ENCODE measurements around the gene PHF12.
A peak's percentile ranks its signal among the peaks of the same experiment; 100 is the strongest.
"Not testable (repeated sequence)": the region's sequence is repeated elsewhere in the genome, so short reads cannot be mapped to it uniquely, and the experiment has no call there.

The PHF12 gene

DNA sequence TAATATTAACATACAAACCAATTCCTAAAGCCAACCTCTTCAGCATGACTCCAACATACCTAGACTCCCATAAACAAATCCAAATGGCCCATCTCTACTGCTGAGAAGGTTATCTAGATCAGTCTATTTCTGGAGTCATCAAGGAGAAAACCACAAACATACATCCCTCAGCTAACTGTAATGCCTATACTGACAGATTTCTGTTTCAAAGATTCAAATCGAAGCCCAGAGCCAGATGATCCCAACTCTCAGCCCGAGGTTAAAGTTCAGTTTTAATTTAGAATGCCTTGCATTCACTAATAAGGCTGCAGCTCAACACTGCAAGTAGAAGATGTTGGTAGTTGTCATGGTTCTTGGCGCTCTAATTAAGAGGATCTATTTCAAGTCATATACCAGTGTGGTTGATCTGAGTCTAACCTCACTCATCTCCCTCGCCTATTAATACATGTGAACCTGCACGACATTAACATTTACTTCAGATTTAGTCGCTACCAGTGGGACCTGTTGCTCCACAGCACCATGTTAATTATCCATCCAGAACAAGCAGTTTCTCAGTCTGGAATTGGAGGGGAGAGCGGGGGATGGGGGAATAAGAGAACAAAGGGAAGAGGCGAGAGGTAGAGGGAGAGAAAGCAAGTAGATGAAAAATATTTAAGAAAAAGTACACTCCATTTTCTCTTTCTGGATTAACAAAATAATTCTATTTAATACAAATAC lies 15.4 kb downstream of the PHF12 start:
- no peak for DNase-seq (ENCODE audit: low read depth, low spot score)

DNA sequence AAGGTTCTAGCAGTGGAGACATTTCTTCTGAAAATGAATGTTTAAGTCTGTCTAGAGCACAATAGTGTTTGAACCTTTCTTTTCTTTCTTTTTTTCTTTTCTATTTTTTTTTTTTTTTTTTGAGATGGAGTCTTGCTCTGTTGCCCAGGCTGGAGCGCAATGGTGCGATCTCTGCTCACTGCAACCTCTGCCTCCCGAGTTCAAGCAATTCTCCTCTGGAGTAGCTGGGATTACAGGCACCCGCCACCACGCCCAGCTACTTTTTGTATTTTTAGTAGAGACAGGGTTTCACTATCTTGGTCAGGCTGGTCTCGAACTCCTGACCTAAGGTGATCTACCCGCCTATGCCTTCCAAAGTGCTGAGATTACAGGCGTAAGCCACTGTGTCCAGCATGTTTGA lies 16.8 kb downstream of the PHF12 start:
- DNase-seq (ENCODE audit: low read depth, low spot score), result not testable (repeated sequence)

DNA sequence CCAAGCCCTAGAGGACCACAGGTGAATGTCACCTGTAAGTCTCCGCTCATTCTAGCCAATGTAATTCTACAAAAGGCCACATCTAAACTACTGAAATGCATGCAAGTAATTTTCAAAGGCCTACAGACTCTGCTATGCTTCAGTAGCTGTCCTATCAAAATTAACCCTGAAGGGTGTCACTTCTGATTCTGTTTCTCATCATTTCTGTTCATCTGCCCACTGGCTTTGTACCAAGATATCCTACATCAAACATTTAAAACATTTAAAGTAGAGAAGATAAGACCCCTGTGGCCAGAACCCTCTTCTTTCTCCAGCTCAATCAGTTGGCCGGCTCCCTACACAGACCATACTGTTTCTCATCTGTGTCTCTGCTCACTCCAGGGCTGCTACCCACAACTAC lies 21.5 kb downstream of the PHF12 start:
- DNase-seq (ENCODE audit: low read depth, low spot score), result no peak

DNA sequence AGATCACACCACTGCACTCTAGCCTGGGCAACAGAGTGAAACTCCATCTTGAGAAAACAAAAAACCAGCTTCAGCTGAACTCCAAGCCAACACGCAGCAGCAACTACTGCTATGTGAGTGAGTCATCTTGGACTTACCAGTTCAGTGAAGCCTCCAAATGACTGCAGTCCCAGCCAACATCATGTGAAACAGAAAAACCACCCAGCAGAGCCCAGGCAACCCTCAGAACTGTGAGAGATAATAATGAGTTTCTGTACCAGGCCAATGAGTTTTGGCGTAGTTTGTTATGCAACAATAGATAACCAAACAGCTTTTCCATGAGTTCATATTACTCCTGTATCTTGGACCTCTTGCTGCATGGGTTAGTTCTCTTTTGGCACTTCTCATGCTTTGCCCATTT lies 23.3 kb downstream of the PHF12 start:
- no peak for DNase-seq (ENCODE audit: low read depth, low spot score)

DNA sequence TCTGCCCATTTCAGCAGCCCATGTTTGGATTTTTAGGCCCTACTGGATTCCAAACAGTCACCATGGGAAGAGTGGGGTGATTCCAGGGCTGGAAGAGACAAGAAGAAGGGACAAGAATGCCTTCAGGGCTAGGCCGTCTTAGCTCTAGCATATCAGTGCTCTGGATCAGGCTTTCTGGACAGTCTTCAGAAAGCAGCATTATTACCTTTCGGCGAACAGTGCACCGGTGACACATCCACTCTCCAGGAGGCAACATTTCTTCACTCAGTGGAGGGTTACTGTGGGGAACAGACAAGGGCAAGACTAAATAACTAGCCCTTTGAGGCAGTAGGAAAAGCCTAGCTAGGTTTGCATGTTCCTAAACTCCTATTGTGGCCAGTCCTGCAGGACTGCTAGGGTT lies 24.5 kb downstream of the PHF12 start:
- DNase-seq (ENCODE audit: low read depth, low spot score), result no peak

DNA sequence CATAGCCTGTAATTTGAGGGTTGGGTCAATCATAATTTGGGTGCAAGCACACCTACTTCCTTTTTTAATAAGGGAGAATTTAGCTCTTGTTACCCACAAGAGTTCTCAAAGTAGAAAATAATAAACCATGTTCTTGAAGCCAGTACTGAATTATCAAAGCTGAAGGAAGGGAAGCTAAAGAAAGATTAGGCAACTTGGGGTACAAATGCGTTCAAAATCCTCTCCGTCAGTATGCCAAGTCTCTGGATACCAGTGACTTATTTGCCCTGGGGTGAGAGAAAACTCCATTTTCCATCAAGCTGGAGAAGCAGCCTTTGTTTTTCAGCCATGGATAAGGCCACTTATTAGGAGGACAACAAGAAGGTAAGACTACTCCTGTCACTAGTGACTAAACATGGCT lies 25.0 kb downstream of the PHF12 start:
- DNase-seq (ENCODE audit: low read depth, low spot score), result no peak

DNA sequence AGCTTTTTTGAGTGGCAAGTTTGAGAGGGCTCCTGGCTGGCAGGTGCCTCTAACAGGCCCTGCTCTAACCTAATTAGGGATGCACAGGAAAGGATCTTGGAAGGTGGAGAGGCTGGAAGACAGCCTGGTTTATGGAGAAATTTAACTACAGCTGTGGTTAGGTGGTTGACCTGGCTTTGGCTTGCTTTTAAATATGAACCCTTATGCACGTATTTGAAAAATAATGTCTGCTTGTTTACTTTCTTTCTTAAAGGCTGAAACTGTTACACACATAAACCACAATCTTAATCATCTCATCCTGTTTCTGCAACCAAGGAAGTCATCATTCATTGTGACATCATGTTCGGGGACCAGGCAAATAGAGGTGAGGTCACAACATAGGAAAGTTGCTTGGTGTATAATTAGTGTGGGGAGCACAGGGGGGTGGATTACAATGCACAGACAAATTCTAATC lies 25.4 kb downstream of the PHF12 start:
- DNase-seq (ENCODE audit: low read depth, low spot score), result no peak

DNA sequence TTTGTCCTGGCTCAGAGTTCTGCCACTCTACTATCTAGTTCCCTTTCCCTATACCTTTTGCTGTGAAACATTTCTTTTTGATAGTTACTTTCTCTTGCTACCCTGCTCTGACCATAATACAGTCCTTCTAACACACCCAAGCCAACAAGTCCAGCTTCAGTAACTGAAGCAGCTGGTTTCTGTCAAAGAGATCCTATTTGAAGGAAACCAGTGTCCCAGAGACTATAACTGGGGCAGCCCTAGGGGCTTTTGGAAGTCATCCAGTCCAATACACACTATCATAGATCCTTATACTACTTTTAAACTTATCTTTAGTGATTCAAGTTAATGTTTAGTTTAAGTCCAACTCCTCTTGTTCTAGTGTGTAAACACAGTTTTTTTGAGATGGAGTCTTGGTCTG lies 31.1 kb downstream of the PHF12 start:
- DNase-seq (ENCODE audit: low read depth, low spot score), result no peak

DNA sequence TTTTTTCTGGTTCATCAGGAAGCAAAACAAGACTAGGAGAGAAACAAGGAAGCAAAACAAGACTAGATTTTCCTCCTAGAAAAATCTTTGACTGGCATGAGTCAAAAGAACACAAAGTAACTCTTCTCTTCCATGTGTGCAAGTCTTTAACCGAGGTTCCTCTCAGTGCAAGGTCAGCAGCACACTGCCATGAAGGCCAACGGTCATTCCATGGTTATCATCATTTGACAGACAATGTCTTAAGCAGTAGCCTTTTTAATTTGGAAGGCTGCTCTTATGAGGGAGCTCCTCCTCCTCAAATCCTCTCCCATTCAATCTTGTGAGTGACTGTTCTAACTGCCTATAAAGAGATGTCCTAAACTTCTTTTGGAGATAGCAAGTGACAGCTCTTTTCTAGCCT lies 33.0 kb downstream of the PHF12 start:
- no peak for DNase-seq (ENCODE audit: low read depth, low spot score)

DNA sequence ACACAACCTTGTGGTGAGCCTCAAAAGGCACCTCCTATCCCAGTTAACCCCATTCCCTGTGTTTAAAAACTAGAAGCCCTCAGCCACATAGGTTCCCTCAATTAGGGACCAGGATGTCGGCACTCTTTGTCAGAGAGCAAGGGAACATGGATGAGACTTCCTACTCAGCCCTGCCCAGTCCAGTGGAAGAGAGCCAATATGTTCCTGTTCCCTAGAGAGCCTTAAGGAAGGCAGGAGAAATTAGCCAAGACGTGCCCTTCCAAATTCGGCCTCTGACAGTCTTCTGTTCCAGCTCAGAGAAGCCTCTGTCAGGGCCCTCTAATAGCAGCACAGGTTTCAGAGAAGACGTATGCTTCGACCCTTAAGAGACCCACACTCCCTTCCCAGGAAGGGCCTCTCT lies 33.9 kb downstream of the PHF12 start:
- DNase-seq (ENCODE audit: low read depth, low spot score), result no peak

DNA sequence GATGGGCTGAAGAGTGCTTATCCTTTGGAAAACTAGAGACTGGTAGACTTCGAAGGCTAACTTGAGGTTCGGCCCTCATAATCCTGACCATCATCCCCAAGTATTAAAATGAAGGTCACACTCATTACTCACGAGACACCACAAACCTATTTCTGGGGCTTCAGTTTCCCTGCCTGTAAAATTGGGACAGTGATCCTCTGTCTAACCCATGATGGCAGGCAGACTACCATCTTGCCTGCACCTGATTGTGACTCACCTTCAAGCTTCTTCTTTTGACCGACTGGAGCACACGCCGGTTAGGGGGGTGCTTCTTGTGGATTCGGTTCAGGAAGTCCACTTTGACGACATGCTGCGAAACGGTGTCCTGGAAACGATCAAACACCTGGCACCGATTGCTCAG lies 34.3 kb downstream of the PHF12 start:
- no peak for DNase-seq (ENCODE audit: low read depth, low spot score)

DNA sequence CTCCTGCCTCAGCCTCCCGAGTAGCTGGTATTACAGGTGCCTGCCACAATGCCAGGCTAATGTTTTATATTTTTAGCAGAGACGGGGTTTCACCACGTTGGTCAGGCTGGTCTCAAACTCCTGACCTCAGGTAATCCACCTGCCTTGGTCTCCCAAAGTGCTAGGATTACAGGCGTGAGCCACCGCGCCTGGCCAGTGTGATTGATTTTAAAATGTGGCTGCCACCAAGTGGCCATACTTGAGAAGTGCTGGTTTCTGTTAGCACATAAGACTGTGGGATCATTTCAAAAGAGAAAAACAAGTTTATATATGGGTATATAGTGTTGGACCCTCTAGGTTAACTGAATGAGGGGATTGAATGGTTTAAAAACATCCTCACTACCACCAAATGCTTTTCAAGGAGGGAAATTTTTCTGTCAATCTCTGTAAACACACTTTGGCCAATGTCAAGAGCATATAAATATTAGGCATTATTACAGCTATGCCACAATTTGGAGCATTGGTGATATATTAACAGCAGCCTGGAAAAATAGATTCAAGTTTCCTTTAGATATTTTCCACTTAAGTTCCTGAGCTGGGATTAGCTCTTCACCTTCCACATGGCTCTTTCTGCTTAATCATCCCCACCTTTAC lies 34.9 kb downstream of the PHF12 start:
- peak; percentile 40 for DNase-seq (ENCODE audit: low read depth, low spot score)

DNA sequence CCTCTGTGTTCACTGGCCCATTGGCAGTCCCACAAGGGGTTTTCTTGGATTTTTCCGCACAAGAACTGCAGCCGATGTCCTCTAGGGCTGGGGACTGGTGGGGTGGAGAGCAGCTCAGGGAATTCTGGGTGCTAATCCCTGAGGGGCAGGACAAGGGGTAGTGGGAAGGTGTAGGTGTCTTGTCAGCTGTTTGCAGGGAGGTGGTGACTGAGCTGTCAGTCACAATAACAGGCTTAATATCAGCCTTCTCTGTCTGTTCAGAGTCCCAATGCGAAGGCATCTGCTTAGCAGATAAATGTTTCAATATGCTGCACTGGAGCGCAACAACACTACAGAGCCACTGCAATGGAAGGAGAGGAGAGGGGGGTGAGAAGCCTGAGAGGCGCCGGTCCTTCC lies 38.4 kb downstream of the PHF12 start:
- no peak for DNase-seq (ENCODE audit: low read depth, low spot score)

DNA sequence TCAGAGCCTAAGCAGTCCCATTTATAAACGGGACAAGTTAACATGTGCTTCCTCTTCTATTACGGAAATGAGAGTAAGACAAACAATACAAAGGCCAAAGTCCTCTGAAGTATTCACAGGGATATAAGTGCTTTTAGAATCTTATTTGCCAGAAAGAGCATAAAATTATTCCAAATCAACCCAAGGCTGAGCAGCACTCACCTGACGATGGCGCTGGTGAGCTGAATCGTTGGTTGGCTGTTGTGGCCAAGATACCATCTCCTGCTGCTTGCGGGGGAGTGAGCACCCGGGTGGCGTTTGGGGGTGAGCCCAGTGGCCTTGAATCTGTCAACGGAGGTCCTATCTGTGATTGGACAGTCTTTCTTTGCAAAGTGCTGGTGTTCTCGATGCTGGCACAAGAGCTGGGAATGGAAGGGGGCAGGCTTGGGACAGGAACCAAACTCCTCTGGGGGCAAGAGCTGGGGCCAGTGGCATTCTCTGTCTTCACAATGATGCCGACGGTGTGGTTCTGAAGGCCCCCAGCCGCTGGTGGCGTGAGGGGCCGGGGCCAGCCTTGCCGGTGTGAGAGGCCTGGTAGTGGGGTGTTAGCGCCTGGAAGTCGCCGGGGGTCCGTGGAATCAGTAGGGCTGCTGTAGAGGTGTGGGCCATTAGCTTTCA lies 38.9 kb downstream of the PHF12 start:
- DNase-seq (ENCODE audit: low read depth, low spot score), result no peak

DNA sequence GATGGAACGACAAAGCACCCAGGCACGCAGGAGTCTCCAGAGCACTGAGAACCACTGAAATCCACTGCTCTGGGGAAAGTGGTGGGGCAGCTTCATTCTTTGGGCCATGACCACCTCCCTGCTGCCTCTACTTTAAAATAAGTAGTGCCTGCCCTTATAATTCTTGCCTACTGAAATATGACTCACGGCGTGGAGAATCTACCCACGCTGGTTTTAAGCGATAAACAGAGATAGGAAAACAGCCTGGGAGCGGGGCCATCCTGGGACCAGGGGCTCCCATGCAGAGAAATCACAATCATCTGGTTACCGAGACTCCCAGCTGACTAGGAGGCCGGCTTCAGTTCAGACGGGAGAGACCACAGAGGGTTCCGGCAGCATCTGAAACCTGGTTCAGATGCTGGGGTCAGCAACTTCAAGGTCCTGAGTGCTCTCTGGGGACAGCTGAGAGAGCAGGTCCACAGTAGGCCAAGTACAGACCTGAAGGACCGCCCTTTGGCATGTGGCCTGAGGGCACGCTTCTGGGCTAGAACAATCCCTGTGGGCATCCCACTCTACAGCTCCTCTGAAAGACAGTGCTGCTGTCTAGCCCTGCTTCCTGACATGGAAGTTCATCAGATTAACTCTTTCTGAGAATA lies 39.8 kb downstream of the PHF12 start:
- no peak for DNase-seq (ENCODE audit: low read depth, low spot score)

DNA sequence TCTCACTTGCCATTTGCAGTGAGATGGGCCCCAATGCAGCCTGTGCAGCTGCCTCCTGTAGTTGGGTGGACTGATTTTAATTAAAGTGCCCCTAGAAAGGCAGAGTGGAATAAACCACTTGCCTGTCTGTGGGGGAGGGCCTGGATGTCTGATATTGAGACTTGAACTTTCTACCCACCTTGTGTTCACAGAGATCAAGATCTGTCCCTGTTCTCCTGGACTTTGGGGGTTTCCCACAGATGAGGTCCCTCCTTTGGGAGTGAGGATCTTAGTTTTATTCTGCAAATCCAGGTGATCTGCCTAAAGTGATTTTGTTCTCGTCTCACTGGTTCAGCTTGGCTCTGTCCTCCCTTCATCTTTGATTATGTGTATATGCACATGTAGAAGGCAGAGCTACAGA lies 40.8 kb downstream of the PHF12 start:
- no peak for DNase-seq (ENCODE audit: low read depth, low spot score)

DNA sequence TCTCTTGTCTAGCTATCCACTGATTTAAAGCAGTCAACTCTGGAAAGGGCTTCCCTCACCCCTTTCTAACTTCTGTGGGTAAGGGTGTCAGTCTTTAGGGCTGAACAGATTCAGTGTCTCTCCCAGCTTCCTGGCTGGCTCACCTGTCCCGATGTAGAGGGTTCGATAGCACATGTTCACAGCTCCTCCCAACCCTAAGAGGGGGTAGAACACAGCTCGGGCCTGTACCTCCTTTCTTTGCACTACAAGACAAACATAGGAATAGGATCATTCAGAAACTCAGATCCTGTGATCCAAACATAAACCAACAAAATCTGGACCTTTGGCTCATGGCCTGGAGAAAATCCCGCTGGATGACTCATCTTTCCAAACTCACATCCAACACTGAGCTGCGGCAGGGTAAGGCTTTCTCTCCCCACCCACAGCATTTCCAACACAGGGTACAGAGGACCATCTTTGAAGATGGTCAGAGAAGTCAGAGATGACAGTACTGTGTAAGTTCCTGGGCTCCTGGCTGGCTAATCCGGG lies 42.6 kb downstream of the PHF12 start:
- no peak for DNase-seq (ENCODE audit: low read depth, low spot score)

DNA sequence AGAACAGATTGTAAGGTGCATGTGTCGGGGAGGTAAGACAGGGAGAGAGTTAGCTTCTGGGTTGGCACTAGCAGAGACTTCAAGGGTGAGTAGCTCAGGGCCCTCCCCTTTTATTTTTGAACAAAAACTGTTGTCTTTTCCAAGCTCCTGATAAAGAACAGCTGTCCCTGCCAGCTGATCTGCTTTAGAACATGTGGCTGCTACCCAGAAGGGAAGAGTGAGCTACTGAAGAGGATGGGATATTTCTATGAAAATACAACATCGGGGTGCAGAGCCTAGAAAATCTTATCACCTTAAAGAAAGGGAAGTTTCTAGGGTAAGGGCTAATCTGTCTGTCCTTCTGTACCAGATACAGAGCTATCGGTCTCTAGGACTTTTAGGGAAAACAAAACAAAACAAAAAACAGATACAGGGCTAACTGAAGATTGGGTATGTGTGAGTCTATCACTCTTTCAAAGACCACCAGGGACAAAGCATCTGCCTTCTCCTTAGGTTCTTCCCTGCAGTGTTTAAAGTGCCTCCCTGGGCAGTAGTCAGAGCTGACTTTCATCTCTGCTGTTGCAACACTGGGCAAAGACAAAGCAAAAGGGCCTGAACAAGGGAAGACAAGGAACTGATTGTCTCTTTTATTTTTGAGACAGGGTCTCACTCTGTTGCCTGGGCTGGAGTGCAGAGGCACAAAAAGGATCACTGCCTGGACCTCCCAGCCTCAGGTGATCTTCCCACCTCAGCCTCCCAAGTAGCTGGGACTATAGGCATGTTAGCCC lies 43.4 kb downstream of the PHF12 start:
- no peak for DNase-seq (ENCODE audit: low read depth, low spot score)

DNA sequence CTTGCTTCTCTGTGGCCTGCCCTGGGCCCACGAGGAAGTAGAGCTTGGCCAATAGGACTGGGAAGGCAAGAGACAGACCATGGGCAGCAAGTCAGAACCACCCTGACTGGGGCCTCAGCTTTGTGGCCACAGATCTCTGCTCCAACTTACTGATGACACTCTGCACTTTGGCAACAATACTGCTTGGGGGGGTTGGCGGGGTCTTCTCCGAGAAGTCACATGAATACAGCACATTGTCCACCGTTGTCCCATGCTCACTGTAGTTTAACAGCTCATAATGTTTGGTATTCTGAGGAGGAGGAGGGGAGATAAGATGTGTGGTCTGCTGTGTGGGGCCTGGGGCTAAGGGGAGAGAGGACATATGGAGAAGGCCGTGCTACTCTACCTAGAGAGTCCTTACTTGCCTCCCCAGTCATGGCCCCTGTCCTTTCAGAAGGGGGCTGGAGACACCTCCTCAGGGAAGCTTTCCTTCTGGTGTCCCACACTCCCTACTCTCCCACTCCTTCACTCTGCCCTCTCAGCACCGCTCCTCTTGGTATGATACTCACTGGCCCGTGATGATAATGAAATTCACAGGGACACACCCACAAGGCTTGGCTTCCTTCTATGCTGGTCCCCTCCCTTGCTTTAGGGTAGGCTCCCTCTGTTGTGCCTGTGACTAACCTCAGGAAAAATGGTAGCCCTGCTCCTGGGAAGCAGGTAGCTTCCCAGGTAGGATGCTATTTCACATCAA lies 44.4 kb downstream of the PHF12 start:
- DNase-seq (ENCODE audit: low read depth, low spot score), result no peak

DNA sequence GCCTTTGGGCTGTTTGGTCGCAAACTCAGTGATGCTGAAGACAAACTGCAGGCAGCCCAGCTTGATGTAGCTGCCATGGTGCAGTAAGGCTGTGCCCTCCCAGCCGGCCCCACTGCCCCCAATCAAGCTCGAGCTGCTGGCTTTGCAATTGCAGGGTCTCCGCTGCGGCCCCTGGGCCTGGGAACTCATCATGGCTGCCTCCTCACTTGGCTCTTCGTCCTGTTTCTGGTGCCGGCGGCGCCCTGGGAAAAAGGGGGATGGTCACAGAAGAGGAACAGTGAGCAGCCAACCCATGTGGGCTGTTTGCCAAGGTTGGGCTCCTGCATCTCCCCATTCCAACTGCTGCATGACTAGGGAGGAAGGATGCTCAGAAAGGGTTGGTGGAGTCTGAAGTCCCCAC lies 45.0 kb downstream of the PHF12 start:
- no peak for DNase-seq (ENCODE audit: low read depth, low spot score)

DNA sequence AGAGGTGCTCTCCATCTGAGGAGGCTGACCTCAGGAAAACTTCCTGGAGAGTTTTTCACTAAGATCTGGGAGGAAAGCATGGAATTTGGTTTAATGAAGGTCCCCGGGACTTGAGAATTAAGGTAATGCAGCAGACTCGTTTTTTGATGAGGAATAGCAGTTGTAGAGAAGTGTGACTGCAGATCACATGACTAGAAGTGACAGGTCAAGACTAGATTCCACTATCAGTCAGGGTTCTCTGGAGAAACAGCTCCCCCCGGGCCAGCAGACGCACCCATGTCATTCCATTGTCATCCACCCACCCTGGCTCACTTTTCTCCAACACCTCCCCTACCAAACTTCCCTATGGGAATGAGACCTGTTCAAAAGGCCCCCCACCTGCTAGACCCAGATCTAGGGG lies 46.5 kb downstream of the PHF12 start:
- no peak for DNase-seq (ENCODE audit: low read depth, low spot score)

Measured in ELF-1 (cell line).